NCI-H2171 treated with DMSO at 0.1 percent for 48 hours (cell line): ENCODE measurements around the gene PRORP.
"Not testable (repeated sequence)": the region's sequence is repeated elsewhere in the genome, so short reads cannot be mapped to it uniquely, and the experiment has no call there.

Experiments
- DNase-seq: peaks from one replicate; lab custom pipeline; 2025; lab: John Stamatoyannopoulos, UW

PRORP gene

GRCh38 chr14:35138585-35138984, 16.2 kb downstream of the PRORP start:
- DNase-seq: no peak

- no peak for DNase-seq
These were observed 18.6 kb downstream of the PRORP start for GRCh38 chr14:35140718-35141581.

DNA sequence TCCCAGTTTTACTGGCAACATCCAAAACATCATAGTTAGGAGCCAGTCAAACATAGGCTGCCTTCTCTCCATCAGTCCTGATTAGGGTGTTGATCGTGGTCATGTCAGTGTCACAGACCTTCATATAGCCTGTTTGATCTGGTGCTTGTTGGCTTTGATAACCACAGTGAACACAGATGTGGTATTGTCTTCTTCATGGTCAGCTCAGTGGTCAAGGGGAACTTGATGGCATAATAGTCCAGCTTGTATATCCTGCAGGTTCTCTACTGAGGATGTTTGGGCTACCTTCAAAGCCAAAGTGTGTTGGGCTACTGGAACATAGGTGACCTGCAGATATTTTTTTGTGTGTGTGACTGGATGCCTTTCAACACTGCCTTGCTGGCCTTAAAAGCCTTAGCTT, 21.7 kb downstream of the PRORP start:
- no peak for DNase-seq

GRCh38 chr14:35146711-35147149, 24.4 kb downstream of the PRORP start:
- no peak for DNase-seq

DNA sequence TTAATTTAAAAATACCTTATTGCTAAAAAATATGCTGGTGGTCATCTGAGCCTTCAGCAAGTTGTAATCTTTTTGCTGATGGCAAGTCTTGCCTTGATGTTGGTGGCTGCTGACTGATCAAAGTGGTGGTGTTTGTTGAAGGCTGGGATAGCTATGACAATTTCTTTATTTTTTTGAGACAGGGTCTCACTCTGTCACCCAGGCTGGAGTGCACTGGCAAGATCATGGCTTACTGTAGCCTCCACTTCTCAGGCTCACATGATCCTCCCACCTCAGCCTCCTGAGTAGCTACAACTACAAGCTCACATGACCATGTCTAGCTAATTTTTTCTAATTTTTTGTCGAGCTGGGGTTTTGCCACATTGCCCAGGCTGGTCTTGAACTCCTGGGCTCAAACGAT, 24.8 kb downstream of the PRORP start:
- DNase-seq: no peak

- no peak for DNase-seq
These were observed 25.4 kb downstream of the PRORP start for GRCh38 chr14:35147711-35148110.

DNA sequence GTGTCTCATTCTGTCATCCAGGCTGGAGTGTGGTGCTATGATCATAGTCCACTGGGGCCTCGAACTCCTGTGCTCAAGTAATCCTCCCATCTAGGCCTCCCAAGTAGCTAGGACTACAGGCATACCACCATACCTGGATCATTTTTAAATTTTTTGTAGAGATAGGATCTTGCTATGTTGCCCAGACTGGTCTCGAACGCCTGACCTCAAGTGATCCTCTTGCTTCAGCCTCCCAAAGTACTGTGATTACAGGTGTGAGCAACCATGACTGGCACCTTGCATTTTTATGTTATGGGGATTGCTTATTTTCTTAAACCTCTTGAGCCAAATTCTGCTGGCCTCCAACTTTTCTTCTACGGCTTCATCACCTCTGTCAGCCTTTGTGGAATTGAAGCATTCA, 26.9 kb downstream of the PRORP start:
- no peak for DNase-seq

DNA sequence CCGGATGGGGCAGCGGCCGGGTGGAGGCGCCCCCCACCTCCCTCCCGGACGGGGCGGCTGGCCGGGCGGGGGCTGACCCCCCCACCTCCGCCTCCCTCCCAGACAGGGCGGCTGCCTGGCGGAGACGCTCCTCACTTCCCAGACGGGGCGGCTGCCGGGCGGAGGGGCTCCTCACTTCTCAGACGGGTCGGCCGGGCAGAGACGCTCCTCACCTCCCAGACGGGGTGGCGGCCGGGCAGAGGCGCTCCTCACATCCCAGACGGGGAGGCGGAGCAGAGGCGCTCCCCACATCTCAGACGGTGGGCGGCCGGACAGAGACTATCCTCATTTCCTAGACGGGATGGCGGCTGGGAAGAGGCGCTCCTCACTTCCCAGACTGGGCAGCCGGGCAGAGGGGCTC, 30.2 kb downstream of the PRORP start:
- not testable (repeated sequence) for DNase-seq

DNA sequence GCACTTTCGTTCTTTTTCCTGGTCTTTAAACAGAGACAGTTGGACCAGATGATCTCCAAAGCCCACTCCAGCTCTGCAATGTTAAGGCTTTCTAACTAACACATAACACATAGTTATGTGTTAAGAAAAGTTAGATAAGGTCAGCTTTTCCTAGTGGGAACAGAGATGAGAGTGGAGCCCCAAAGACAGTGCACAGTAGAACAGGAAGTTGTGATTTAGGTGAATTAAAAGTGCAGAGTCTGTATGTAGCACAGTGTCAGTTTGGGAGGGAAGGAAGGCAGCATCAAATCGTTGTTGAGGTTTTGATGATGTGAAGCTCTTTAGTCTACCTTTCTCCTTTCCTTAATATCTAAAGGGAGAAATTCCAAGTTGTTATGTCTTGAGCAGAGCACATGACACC, 31.7 kb downstream of the PRORP start:
- DNase-seq: no peak

- no peak for DNase-seq
These were observed 33.6 kb downstream of the PRORP start for GRCh38 chr14:35155962-35156361.

DNA sequence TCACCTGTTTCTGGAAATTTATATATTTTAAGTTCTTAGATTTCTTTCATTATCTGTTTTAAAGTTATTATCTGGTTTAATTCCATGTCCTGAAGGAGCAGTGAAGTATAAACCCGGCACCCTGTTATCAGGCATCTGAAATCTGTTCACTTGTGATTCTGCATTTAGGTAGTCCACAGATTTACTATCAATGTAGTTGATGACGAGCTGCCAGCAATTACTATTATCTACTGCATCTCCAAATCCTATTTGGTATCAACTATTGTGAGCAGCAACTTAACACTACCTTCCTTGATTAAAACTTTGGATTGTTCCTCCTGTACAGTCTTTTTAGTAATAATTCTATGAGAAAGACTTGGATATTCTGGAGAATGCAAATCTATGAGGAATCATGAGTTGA, 36.1 kb downstream of the PRORP start:
- DNase-seq: no peak

- DNase-seq: no peak
These were observed 36.8 kb downstream of the PRORP start for GRCh38 chr14:35158951-35159653.

DNA sequence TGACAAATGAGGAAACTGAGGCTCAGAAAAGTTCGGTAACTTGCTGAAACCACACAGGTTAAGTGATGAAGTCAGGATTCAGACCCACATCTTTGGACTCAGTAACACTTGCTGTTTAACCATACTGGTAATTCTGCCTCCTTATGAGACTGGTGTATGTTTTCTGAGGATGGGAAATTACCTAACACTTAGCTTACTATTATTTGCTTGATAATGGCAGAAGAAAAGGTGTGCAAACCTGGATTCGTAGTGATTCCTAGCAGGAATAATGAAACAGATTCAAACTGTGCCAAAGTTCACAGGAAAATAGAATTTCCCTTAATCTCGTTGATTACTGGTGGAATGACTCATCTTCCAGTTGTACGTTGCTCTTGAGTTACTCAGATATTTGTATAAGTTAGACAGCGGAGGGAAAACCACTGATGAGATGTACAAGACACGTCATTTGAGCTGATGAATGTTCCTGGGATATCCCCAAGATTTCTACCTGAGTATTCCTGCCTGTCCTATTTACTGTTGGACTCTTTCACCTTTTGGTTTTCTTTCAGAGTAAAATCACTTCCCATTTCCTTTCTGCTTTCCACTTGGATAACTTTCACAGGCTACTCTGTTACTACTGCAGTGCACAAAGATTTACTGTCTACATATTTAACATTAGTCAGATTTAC, 37.5 kb downstream of the PRORP start:
- DNase-seq: no peak

GRCh38 chr14:35161231-35161630, 38.9 kb downstream of the PRORP start:
- DNase-seq: no peak

DNA sequence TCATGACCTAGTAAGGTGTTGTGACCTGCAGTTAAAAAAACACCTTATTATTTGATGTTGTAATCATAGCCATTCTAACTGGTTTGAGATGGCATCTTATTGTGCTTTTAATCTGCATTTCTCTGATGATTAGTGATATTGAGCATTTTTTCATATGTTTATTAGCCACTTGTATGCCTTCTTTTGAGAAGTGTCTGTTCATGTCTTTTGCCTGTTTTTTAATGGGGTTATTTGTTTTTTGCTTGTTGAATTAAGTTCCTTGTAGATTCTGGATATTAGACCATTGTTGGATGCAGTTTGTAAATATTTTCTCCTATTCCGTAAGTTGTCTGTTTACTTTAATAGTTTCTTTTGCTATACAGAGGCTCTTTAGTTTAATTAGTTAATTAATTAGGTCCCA, 41.0 kb downstream of the PRORP start:
- DNase-seq: no peak

DNA sequence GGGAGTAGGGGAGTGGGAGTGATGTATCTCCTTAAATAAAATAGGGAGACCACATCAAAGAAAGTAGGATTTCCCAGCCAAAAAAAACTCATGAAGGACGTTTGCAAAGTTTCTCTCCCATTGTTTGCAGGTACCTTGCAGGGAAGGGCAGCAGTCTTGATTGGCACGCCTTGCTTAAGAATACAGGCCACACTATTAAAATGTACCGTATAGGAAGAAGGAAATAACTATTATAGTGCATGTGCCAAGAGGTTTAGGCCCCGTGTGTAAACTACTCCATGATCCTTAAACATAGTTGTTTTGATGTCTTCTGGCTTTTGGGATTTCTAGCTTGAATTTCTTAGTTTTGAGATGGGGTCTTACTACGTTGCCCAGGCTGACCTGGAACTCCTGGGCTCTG, 42.5 kb downstream of the PRORP start:
- no peak for DNase-seq

DNA sequence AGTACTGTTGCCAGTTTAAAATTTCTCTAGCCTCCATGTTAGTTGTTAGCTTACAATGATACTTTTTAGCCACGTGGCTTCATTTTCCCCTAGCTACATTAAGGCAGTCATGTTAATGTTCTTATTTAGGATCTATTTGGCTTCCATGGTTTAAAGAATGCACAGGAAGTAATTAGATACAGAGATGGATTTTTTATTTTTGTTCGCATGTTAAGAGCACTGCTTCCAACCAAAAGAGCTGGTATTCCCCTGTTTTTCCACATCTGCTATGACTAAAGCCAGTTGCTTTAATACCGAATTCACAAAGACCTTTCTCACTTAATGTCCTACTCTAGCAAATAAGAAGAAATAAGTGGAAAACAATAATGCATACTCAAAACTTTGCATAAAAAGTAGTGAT, 45.1 kb downstream of the PRORP start:
- no peak for DNase-seq
